22Rv1 (cell line): ENCODE measurements around the gene ERGIC2.

ENCODE experiments used
- ZFX ChIP-seq: fragments of 450-650 bp; IDR thresholded peaks from 2 replicates; pipeline ENCODE4 v1.6.1; 2017; ENCODE audit warnings: antibody characterized with exemption, borderline replicate concordance
- TF ChIP-seq, protein P1 (sequence below): fragments of 450-650 bp; IDR thresholded peaks from 2 replicates; pipeline ENCODE4 v1.5.1; 2017; ENCODE audit warnings: mild to moderate bottlenecking

DNA sequence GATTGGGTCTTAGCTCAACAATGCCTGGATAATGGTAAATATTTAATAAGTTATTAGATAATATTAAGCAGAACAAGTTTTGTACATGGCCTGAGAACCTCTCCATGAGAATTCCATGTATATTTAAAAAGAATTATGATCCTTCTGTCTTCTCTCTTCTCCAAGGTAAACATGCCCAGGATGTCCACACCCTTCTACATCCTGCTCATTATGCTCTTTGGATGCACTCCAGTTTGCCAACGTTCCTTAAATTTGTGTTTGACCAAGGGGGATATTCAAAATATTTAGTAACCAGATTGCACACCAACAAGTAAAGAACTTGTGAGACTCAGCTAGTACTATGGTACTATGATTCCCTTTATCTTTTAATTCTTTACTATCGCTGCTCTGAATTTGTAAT lies 44.8 kb upstream of the ERGIC2 start:
- TF ChIP-seq, protein P1, sequence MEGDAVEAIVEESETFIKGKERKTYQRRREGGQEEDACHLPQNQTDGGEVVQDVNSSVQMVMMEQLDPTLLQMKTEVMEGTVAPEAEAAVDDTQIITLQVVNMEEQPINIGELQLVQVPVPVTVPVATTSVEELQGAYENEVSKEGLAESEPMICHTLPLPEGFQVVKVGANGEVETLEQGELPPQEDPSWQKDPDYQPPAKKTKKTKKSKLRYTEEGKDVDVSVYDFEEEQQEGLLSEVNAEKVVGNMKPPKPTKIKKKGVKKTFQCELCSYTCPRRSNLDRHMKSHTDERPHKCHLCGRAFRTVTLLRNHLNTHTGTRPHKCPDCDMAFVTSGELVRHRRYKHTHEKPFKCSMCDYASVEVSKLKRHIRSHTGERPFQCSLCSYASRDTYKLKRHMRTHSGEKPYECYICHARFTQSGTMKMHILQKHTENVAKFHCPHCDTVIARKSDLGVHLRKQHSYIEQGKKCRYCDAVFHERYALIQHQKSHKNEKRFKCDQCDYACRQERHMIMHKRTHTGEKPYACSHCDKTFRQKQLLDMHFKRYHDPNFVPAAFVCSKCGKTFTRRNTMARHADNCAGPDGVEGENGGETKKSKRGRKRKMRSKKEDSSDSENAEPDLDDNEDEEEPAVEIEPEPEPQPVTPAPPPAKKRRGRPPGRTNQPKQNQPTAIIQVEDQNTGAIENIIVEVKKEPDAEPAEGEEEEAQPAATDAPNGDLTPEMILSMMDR = no peak
- no peak for TF ChIP-seq ZFX
